Femur (tissue), 1 donor: ENCODE results near the gene GNAI2.

ENCODE experiments used
- DNase-seq: peaks from one replicate; pipeline ENCODE4 v3.0.0-alpha.2; 2017

GNAI2 gene

DNA sequence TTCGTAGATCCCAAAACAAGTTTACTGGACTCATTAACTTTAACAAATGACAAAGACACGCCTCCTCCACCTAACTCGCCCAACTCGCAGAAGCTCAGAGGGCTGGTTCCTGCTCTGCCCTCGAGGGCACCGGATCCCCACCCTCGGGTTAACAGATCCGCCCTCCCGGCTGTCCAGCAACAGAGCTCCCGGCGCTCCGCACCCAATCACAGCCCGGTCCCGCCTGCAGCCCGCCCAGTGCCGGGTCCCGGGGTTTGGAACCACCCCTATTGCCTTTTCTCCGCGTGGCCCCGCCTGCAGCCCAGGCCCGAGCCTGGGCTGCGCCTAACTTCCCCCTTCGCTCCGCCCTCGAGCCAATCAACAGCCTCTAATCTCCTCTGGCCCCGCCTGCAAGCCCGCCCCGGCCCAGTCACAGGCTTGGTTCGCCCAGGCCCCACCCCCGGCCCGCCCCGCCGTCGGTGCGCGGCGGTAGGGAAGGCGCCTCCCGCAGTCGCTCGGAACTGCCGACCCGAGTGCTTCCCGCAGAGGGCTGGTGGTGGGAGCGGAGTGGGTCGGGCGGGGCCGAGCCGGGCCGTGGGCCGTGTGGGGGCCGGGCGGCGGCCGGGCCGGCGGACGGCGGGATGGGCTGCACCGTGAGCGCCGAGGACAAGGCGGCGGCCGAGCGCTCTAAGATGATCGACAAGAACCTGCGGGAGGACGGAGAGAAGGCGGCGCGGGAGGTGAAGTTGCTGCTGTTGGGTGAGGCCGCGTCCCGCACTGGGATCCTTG is at the start of gene GNAI2:
Gene GNAI2 (plus strand): TSS at position 489 of the 768 bp plus-strand sequence. CDS start 132 bp downstream, at position 621.
- peak; percentile 99 for DNase-seq

DNA sequence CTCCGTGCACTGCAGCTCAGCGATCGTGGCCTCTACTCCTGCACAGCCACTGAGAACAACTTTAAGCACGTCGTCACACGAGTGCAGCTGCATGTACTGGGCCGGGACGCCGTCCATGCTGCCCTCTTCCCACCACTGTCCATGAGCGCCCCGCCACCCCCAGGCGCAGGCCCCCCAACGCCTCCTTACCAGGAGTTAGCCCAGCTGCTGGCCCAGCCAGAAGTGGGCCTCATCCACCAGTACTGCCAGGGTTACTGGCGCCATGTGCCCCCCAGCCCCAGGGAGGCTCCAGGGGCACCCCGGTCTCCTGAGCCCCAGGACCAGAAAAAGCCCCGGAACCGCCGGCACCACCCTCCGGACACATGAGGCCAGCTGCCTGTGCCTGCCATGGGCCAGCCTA is 48.3 kb upstream of the GNAI2 start:
- no peak for DNase-seq

- peak; percentile 90 for DNase-seq
Measured at GRCh38 chr3:50189274-50189673, 46.7 kb upstream of the GNAI2 start.

- DNase-seq, result no peak
Measured at GRCh38 chr3:50189989-50190388, 46.0 kb upstream of the GNAI2 start.

- no peak for DNase-seq
Measured at GRCh38 chr3:50190936-50191660, 44.9 kb upstream of the GNAI2 start, which contains the start of gene GNAT1. TSS of gene GNAT1 (plus strand) at chr3:50191610. CDS start at chr3:50191726, 116 bp downstream.

GRCh38 chr3:50192124-50192523 is 43.9 kb upstream of the GNAI2 start:
- DNase-seq, result no peak

DNA sequence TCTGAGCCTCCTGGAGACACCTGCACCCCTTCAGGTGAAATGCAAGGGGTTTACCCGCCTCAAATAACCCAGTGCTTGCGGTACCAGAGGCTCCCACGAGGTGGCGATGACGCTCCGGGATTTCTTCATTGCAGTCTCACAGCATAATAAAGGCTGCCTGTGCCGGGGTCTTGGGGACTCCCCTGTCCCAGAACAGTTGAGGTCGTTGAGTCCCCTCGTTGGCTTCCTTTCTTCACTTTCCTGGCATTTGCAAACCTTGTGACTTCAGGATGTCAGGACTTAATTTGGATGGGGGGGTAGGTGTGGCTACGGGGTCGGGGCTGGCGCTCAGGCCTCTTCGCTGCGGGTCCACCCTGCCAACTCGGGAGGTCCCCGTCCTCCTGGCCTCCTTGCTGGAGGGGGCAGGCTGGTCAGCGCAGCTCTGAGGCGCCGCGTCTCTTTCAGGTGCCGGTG is 43.3 kb upstream of the GNAI2 start:
- peak; percentile 82 for DNase-seq

GRCh38 chr3:50193286-50193685 is 42.7 kb upstream of the GNAI2 start:
- DNase-seq, result no peak

DNA sequence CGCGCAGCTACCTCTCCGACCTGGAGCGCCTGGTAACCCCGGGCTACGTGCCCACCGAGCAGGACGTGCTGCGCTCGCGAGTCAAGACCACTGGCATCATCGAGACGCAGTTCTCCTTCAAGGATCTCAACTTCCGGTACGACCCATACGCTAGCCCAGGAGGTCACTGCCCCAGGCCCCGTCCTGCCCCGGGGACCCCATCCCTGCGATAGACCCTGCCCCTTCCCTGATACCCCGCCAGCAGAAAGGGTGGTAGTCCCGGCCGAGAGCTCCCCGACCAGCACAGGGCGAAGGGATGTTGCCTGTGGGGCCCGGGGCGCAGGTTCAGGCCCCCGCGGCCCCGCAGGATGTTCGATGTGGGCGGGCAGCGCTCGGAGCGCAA is 42.3 kb upstream of the GNAI2 start:
- no peak for DNase-seq

DNA sequence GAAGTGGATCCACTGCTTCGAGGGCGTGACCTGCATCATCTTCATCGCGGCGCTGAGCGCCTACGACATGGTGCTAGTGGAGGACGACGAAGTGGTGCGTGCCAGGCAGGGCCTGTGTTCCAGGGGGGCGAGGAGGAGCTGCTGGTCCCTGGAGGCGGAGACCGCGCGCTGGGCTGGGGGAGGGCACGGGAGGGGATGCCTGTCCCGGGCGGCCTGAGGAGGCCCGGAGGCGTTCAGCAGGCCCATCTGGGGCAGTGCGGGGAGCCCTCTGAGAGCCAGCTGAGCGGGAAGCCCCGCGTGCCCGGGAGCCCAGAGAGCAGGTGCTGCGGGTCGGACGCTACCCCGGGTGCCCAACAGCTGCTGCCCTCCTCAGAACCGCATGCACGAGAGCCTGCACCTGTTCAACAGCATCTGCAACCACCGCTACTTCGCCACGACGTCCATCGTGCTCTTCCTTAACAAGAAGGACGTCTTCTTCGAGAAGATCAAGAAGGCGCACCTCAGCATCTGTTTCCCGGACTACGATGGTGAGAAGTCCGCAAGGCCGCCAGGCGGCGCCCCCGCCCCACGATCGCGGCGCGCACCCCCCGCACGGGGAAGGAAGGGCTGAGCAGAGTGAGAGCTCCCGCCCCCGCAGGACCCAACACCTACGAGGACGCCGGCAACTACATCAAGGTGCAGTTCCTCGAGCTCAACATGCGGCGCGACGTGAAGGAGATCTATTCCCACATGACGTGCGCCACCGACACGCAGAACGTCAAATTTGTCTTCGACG is 41.7 kb upstream of the GNAI2 start:
- DNase-seq, result peak; percentile 84

GRCh38 chr3:50194903-50195500 is 41.0 kb upstream of the GNAI2 start:
- no peak for DNase-seq

GRCh38 chr3:50195501-50196252 is 40.3 kb upstream of the GNAI2 start:
- no peak for DNase-seq

DNA sequence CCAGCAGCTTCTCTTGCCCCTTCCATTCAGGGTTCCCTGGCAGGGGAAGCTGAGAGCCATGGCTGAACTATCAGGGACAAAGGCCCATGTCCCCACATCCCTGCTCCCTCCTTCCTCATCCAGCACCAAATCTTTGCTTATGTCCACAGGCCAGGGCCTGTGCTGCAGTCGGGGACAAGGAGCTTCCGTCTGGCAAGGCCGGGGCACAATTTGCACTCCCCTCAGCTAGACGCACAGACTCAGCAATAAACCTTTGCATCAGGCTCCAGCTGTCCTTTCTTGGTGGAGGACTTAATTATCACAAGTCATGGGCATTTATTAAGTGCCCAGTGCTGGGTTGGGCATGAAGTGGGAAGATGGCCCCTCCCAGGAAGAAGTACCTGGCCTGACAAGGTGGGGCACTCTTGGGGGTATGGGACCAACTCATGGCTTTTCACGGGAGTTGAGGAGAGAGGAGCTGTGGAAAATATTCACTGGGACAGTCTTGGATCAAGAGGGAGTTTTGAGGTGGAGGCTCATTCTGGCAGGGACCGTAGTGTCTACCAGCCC is 39.7 kb upstream of the GNAI2 start:
- DNase-seq, result no peak

- DNase-seq, result no peak
Measured at GRCh38 chr3:50201573-50202315, 34.3 kb upstream of the GNAI2 start.

- no peak for DNase-seq
Measured at GRCh38 chr3:50202353-50203112, 33.5 kb upstream of the GNAI2 start.

- no peak for DNase-seq
Measured at GRCh38 chr3:50203113-50203808, 32.7 kb upstream of the GNAI2 start.

DNA sequence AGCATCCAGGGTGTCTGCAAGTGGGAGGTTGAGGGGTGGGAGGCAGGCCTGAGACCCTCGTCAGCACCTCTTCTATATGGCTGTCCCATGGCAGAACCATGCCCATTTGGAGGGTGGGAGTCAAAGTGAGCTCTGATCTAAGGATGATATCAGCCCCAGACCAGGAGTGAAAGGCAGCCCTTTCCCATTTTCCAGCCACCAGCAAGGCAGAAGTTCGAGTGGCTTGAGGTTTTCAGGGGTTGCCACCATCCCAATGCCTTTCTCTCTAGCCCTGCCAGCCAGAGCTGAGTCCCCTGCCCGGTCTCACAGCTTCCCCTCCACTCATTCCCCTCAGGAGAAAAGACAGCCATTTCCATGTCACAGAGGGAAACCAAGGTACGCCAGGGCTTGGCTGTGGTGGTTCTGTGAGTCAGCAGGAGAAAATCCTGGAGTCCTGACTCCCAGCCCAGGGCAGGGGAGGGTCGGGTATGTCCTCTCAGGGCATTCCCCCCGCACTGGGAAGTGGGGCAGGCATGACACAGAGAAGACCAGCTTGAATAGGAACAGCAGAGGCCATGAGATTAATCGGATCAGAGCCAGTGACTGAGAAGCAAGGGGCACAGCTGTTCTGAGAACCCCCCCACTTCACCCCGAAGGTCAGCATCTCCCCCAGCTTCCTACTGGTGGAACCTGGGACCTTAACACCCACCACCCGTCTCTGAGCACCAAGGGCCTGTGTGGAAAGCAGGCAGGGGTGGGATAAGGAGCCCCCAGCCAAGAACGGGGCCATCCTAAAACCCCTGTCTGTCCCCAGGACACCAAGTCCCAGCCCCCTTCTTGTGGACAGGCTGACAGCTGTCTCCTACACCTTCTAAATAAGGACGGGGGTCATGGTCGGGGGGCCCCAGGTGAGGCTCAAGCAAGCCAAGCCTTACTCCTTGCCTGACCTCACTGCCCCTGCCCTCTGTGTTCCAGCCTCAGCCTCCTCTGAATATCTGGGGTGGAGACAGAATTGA is 31.9 kb upstream of the GNAI2 start:
- DNase-seq, result no peak

GRCh38 chr3:50204804-50205412 is 31.1 kb upstream of the GNAI2 start, which contains the start of gene SLC38A3:
TSS of gene SLC38A3 (plus strand) at chr3:50205271. CDS start at chr3:50214200, 8,929 bp downstream.
- peak; percentile 61 for DNase-seq
